GM21529 (cell line): ENCODE measurements around the gene LRCH3.

Source experiments
- ATAC-seq: cut with Tn5 transposase; IDR thresholded peaks from one replicate; pipeline ENCODE4 v1.9.1; 2021; ENCODE audit not compliant: unreplicated experiment

The LRCH3 gene

DNA sequence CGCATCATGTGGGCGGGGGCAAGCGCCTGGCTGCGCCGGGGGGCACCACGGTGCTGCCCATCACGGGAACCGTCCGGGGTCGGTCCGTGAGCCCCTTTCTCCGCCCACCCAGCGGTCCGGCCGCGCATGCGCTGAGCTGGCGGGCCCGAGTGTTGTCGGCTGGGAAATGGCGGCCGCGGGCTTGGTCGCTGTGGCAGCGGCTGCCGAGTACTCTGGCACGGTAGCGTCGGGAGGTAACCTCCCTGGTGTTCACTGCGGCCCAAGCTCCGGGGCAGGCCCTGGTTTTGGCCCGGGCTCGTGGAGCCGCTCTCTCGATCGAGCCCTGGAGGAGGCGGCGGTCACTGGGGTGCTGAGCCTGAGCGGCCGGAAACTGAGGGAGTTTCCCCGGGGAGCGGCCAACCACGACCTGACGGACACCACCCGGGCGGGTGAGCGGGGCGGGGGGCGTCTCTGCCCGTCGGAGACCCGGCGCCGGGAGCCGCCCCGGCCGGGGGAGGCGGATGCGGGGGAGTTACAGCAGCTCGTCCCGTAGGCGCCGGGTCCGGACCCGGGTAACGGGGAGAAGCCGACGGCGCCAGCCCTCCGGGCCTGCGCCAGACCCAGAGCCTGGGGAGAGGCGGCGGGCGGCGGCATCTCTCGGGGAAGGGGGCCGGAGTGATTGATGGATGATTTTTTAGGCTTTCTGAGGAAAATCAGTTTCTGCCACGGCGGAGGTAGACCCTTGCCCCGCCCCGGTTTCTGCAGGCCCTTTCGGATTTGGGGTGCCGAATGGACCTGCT is at the start of gene LRCH3:
LRCH3 (plus strand) TSS at position 142 of the 779 bp plus-strand sequence; CDS start at position 167, 25 bp downstream.
- ATAC-seq = peak; percentile 77

- ATAC-seq = no peak
Measured at GRCh38 chr3:197742787-197743186, 48.3 kb upstream of the LRCH3 start.

GRCh38 chr3:197746209-197746608 is 44.8 kb upstream of the LRCH3 start:
- ATAC-seq = no peak

GRCh38 chr3:197746801-197747237 is 44.2 kb upstream of the LRCH3 start:
- no peak for ATAC-seq

- ATAC-seq = no peak
Measured at GRCh38 chr3:197748597-197749314, 42.3 kb upstream of the LRCH3 start.

GRCh38 chr3:197749315-197749600 is 41.8 kb upstream of the LRCH3 start:
- ATAC-seq = peak; percentile 37

DNA sequence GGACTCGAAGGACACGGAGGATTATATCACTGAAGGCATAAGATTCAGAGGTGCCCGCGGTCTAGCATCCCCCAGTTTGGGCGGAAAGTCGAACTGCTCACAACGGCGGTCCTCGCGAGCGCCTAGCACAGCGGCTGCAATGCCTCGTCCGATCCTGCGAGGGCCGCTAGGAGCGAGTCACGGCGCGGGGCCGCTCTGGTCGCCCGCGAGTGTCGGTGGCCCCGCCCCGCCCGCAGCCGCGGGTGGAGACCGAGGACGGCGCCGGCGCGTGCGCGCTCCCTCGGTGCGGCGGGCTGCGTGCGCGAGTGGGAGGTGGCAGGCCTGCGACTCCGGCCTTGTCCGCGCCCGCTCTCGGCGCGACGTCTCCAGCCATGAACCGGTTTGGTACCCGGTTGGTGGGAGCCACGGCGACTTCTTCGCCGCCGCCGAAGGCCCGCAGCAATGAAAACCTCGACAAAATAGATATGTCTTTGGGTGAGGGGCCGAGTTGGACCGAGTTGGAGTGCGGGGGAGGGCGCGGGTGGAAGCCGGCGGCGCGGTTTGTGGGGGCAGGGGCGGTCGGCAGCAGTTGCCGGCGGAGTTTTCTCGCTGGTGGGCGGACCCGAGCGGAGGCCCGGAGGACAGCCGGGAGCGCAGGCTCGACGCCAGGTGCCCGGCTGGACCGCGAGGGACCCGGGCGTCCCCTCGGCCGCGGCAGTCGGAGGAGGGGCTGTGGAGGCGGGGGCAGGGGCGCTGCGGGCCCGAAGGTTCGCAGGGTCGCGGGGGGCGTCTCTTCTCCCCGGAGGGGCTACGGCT is 41.3 kb upstream of the LRCH3 start, which contains the start of gene FYTTD1:
FYTTD1 (plus strand) TSS at position 283 of the 795 bp plus-strand sequence; CDS start at position 372, 89 bp downstream.
- peak; percentile 68 for ATAC-seq

DNA sequence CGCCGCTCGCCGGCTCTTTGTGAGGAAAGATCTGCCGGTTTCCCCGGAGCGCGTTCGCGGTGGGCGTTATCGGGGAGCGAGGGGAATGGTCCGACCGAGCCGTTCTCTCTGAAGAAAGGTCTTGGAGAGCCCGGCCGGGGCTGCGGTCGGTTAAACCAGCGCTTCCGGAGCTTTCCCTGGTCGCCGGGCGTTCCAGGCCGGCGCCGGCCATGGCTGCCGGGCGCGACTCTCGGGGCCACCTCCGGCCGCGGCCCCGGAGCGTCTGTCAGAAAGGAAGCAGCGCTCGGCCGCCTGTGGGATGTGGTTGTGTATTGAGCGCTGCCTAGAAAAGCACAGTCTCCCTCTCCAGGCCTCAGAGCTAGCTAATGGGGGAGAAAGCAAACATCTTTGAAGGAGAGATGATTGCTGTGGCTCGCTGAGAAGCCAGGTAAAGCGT is 40.6 kb upstream of the LRCH3 start:
- ATAC-seq = peak; percentile 35

GRCh38 chr3:197750858-197751737 is 40.0 kb upstream of the LRCH3 start:
- no peak for ATAC-seq

- peak; percentile 28 for ATAC-seq
Measured at GRCh38 chr3:197752107-197752506, 38.9 kb upstream of the LRCH3 start.

DNA sequence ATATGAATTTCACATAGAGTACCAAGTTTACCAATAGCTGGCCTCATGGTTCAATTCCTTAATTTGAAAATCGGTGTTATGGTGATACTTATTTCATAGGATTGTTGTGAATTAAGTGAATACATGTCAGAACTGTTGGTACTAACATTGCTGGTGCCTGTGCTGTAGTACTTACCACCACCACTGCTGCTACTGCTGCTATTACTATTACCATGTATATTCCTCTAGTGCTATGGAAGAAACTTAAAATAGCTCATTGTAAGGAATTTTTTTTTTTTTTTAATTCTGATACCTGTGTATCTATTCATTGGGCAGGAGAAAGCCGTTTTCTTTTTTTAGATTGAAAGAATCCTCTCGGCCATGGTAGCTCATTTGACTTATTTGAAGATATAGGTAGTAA is 37.8 kb upstream of the LRCH3 start:
- no peak for ATAC-seq

DNA sequence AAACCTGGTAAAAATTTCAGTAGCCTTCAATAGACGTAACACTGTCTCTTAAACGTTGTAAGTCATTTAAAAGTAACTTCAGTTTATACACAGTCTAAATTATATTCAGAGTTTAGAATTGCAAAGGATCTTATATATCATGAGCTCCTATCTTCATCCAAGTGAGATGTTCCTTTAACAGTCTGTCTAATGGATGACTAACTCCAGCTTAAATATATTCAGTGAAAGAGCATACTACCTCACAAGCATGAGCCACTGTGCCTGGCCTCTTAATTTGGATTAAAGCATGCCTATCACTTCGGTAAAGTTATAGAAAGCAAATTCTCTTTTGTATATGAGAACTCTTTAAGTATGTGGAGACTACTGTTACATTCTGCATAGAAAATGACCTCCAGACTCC is 34.4 kb upstream of the LRCH3 start:
- no peak for ATAC-seq

- ATAC-seq = no peak
Measured at GRCh38 chr3:197758512-197758911, 32.5 kb upstream of the LRCH3 start.

- ATAC-seq = no peak
Measured at GRCh38 chr3:197761784-197762183, 29.3 kb upstream of the LRCH3 start.

DNA sequence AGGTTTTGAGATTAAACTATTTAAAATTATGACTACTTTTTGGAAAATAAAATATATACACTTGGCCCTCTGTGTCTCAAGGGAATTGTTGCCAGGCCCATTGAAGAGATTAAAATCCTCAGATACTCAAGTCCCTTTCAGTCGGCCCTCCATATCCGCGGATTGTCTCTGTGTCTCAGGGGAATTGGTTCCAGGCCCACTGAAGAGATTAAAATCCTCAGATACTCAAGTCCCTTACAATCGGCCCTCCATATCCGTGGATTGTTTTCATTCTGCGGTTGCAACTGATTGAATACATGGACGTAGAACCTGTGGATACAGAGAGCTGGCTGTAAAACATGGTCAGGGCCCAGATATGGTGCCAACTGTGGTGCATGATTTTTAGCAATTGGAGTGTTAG is 15.7 kb upstream of the LRCH3 start:
- ATAC-seq = no peak

GRCh38 chr3:197782230-197782629 is 8.8 kb upstream of the LRCH3 start:
- peak; percentile 58 for ATAC-seq

- ATAC-seq = no peak
Measured at GRCh38 chr3:197784019-197784585, 7.0 kb upstream of the LRCH3 start.

DNA sequence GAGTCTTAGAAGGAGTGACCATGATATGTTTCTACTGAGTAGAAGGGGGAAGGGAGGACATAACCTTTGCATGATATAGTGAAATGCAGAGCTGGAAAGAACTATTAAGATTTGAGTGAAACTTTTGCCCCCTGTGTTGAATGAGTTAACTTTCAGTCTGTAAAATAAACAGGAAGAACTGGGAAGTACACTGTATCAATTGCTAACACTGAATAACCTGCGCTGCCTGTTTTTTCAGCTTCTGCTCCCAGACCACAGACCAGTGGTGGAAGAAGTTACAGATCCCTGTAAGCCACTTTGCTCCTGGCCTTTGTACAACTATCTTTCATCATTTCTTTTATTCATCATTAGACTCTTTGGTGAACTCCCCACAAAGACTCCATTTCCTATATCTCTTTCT is 3.6 kb upstream of the LRCH3 start:
- ATAC-seq = no peak

GRCh38 chr3:197789309-197789708 is 1.7 kb upstream of the LRCH3 start:
- no peak for ATAC-seq

DNA sequence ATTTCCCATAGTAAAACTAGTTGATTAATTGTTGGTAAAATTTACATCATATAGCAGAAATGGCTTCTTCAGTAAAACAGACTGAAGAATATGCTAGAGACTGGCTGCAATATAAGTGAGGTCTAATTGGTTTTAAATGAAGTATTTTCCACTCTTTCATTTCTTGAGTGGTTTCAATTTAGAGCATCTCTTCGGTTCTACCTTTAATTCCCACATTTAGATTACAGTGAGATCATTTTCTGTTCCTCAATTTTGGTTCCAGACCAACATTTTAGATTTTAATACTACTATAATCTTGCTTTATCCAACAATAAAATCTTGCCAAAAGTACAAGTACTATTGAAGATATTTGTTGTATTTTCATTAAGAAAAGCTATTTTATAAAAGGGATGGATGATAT is 1.0 kb upstream of the LRCH3 start:
- ATAC-seq = no peak
